Endothelial cell of hepatic sinusoid (primary cell): ENCODE measurements around the gene HOTAIR.

Experiments used
- in situ Hi-C: cut with HindIII; loops from 2 replicates; pipeline ENCODE4 v1.10.0; 2017; ENCODE audit warnings: low sequenced_read_pairs

The HOTAIR gene

GRCh38 chr12:54012631-54013409, 38.1 kb upstream of the HOTAIR start:
- in situ Hi-C loops, result no loop called here

- in situ Hi-C loops, result no loop called here
Observed at GRCh38 chr12:54011665-54012532, 37.1 kb upstream of the HOTAIR start.

GRCh38 chr12:54010972-54011664, 36.4 kb upstream of the HOTAIR start:
- in situ Hi-C loops, result no loop called here

- in situ Hi-C loops, result no loop called here
Observed at GRCh38 chr12:54010053-54010971, 35.6 kb upstream of the HOTAIR start.

- in situ Hi-C loops, result no loop called here
Observed at GRCh38 chr12:54009171-54010052, 34.7 kb upstream of the HOTAIR start.

GRCh38 chr12:54008260-54008552, 33.5 kb upstream of the HOTAIR start:
- in situ Hi-C loops, result no loop called here

GRCh38 chr12:54007538-54008259, 32.9 kb upstream of the HOTAIR start:
- in situ Hi-C loops, result no loop called here

GRCh38 chr12:54006559-54007220, 31.9 kb upstream of the HOTAIR start:
- in situ Hi-C loops, result no loop called here

GRCh38 chr12:54005853-54006558, 31.3 kb upstream of the HOTAIR start:
- in situ Hi-C loops, result no loop called here

GRCh38 chr12:54005531-54005852, 30.7 kb upstream of the HOTAIR start:
- in situ Hi-C loops, result no loop called here

- in situ Hi-C loops, result no loop called here
Observed at GRCh38 chr12:54004841-54005530, 30.2 kb upstream of the HOTAIR start.

- in situ Hi-C loops, result no loop called here
Observed at GRCh38 chr12:54004063-54004840, 29.5 kb upstream of the HOTAIR start.

- in situ Hi-C loops, result no loop called here
Observed at GRCh38 chr12:54003625-54004024, 28.9 kb upstream of the HOTAIR start.

- in situ Hi-C loops, result no loop called here
Observed at GRCh38 chr12:54002915-54003389, 28.2 kb upstream of the HOTAIR start.

GRCh38 chr12:54002278-54002914, 27.6 kb upstream of the HOTAIR start:
- in situ Hi-C loops, result no loop called here
